ENCODE measurements around the gene DFFA.

DNA sequence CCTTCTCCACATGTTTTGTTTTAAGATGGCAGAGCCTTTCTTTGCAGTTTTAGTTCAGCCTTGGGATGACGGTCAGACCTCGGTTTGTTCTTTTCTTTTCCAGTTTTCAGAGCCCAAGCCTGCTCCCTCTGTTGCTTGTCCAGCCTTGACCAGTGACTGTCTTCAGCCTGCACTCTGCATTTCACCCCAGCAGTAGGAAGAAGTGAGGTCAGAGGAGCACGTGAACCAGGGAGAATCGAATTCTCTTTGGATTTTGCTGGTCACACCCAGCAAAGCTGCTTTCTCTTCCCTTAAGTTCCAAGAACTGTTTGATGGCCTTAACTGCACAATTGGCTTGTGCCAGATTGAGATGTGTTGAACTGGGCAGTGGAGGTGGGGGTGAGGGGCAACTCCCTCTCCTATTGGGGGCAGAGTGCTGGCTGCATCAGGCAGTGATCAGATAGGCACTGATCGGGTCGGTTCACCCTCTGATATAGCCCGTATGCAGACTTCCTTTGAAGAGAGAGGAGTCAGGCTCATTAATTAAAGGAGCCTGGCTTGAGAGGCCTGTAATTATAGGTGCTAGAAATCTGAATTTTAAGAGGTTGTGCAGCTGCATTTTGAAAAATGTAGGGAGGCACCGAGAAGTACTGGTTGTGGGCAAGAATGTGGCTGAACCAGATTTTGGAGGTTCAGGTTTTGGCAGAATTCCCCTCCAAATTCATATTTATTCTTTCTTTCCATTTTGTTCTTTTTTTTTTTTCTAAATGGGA is 44.8 kb upstream of the DFFA start:
- TF ChIP-seq, protein P1, sequence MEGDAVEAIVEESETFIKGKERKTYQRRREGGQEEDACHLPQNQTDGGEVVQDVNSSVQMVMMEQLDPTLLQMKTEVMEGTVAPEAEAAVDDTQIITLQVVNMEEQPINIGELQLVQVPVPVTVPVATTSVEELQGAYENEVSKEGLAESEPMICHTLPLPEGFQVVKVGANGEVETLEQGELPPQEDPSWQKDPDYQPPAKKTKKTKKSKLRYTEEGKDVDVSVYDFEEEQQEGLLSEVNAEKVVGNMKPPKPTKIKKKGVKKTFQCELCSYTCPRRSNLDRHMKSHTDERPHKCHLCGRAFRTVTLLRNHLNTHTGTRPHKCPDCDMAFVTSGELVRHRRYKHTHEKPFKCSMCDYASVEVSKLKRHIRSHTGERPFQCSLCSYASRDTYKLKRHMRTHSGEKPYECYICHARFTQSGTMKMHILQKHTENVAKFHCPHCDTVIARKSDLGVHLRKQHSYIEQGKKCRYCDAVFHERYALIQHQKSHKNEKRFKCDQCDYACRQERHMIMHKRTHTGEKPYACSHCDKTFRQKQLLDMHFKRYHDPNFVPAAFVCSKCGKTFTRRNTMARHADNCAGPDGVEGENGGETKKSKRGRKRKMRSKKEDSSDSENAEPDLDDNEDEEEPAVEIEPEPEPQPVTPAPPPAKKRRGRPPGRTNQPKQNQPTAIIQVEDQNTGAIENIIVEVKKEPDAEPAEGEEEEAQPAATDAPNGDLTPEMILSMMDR (IDR thresholded peaks at IDR 0.05) = no peak
- no peak for TF ChIP-seq EP300 (IDR thresholded peaks at IDR 0.05)
